ENCODE data around the gene CHRD.
A peak's percentile ranks its signal among the peaks of the same experiment; 100 is the strongest.

CHRD gene

GRCh38 chr3:184360929-184361531, 18.8 kb upstream of the CHRD start:
- no peak for DNase-seq (ENCODE audit: low read depth)

- DNase-seq (ENCODE audit: low read depth) = peak; percentile 27
Observed at GRCh38 chr3:184361532-184361931, 18.3 kb upstream of the CHRD start, which contains the start of the genes CLCN2 and POLR2H. CLCN2 (minus strand) TSS chr3:184361605; CDS start chr3:184361479, 126 bp downstream. POLR2H (plus strand) TSS chr3:184361710; CDS start chr3:184363493, 1,783 bp downstream.

- peak; percentile 28 for DNase-seq (ENCODE audit: low read depth)
Observed at GRCh38 chr3:184361932-184362667, 17.8 kb upstream of the CHRD start.

- DNase-seq (ENCODE audit: low read depth) = peak; percentile 87
Observed at GRCh38 chr3:184362668-184363546, 16.9 kb upstream of the CHRD start.

- DNase-seq (ENCODE audit: low read depth) = no peak
Observed at GRCh38 chr3:184366619-184367289, 13.1 kb upstream of the CHRD start.

- no peak for DNase-seq (ENCODE audit: low read depth)
Observed at GRCh38 chr3:184368116-184368515, 11.7 kb upstream of the CHRD start.

GRCh38 chr3:184368586-184369183, 11.2 kb upstream of the CHRD start:
- DNase-seq (ENCODE audit: low read depth) = no peak

GRCh38 chr3:184371570-184372018, 8.3 kb upstream of the CHRD start:
- peak; percentile 30 for DNase-seq (ENCODE audit: low read depth)

- DNase-seq (ENCODE audit: low read depth) = no peak
Observed at GRCh38 chr3:184372296-184372821, 7.5 kb upstream of the CHRD start.

- no peak for DNase-seq (ENCODE audit: low read depth)
Observed at GRCh38 chr3:184372911-184373310, 6.9 kb upstream of the CHRD start.

GRCh38 chr3:184373422-184373821, 6.4 kb upstream of the CHRD start:
- no peak for DNase-seq (ENCODE audit: low read depth)

GRCh38 chr3:184375747-184376461, 4.0 kb upstream of the CHRD start:
- no peak for DNase-seq (ENCODE audit: low read depth)

GRCh38 chr3:184377374-184377773, 2.5 kb upstream of the CHRD start:
- DNase-seq (ENCODE audit: low read depth) = no peak

- DNase-seq (ENCODE audit: low read depth) = no peak
Observed at GRCh38 chr3:184377882-184378445, 1.9 kb upstream of the CHRD start, which contains the start of gene THPO. THPO (minus strand) TSS chr3:184378207; CDS start chr3:184376259, 1,948 bp downstream.

- DNase-seq (ENCODE audit: low read depth) = no peak
Observed at GRCh38 chr3:184378651-184379357, 1.1 kb upstream of the CHRD start.

- no peak for DNase-seq (ENCODE audit: low read depth)
Observed at GRCh38 chr3:184380185-184380626, 352 bp downstream of the CHRD start.

GRCh38 chr3:184380627-184381260, 890 bp downstream of the CHRD start:
- no peak for DNase-seq (ENCODE audit: low read depth)

GRCh38 chr3:184381261-184382224, 1.7 kb downstream of the CHRD start:
- no peak for DNase-seq (ENCODE audit: low read depth)

Data from T-helper 22 cell (primary cell).